ENCODE measurements around the gene ARHGAP8. TPM values are rescaled to one million over a fixed set of nuclear protein-coding genes. Genes with fewer than 3 reads are reported as not detected.

The ARHGAP8 gene
- total and polyA plus RNA-seq, 10 of the 15 experiments (the other 5 are each of a cell fraction or from before 2014, with no cell fraction given) = 0.33 TPM; not detected in 9

GRCh38 chr22:44847892-44848291 lies 95.5 kb downstream of the ARHGAP8 start:
- DNase-seq (ENCODE audit: low read depth, low spot score) = no peak
- no peak overlapping the region for H3K4me3 ChIP-seq
- H3K27me3 ChIP-seq (replicated peaks in 1 of 2; ENCODE audit: control insufficient read depth in 2 of 2, insufficient read depth in 2 of 2, low read length in 1 of 2) = no peaks in the 10 kb centered on the region
- SMC1A ChIA-PET (ENCODE audit: uncharacterized antibody, unreplicated experiment) = no interaction called here
- TF ChIP-seq ASH2L (IDR thresholded peaks at IDR 0.05; ENCODE audit: borderline replicate concordance, low read depth) (no peak), CBX5 (IDR thresholded peaks at IDR 0.05; ENCODE audit: low read depth) (no peak), IRF3 (IDR thresholded peaks at IDR 0.05) (no peak), TCF7 (IDR thresholded peaks at IDR 0.05; ENCODE audit: borderline replicate concordance) (no peak), USF1 (IDR thresholded peaks at IDR 0.05; ENCODE audit: borderline replicate concordance, extremely low read length, insufficient read depth, low read depth, low read length) (no peak), ATF2 (IDR thresholded peaks at IDR 0.05; ENCODE audit: low read length) (no peak), NRF1 (conservative IDR thresholded peaks at IDR 0.05; ENCODE audit: low read depth, low read length) (no peak)
- H3K9me3 ChIP-seq (replicated peaks; ENCODE audit: control insufficient read depth, insufficient read depth, low read length) = no peaks in the 10 kb centered on the region; the same call in 2 of the 3 replicates
- H3K9ac ChIP-seq (ENCODE audit: control insufficient read depth, insufficient read depth, low read length) = no peak overlapping the region
- H4K20me1 ChIP-seq (ENCODE audit: control insufficient read depth, insufficient read depth) = no peaks in the 10 kb centered on the region
- ATAC-seq = no peak
- H2AFZ ChIP-seq (ENCODE audit: control insufficient read depth, low read depth, low read length) = no peak overlapping the region
- H3K4me2 ChIP-seq (ENCODE audit: control insufficient read depth, insufficient read depth) = no peak overlapping the region
- no peaks in the 10 kb centered on the region for H3K79me2 ChIP-seq (ENCODE audit: control insufficient read depth, insufficient read depth, low read length)
- CTCF ChIA-PET = interaction anchor here (0.6 kb wide), 1 partner anchor 135 kb away, joined by 3 read pairs; no protein-coding TSS in a partner anchor
- POLR2A ChIA-PET = no interaction called here
- WGBS (ENCODE audit: insufficient coverage, insufficient replicate concordance, low lambda C conversion rate, missing lambda C conversion rate) = 81% methylated on average over 17 of the region's 18 CpGs
- H3K27ac ChIP-seq (ENCODE audit: control insufficient read depth, insufficient read depth) = no peak overlapping the region
- no peak for FAIRE-seq
- in situ Hi-C loops (cut with MboI) = no loop called here
- no TSS peak for BruUV-seq (replicated peaks)
- no peaks in the 10 kb centered on the region for H3K36me3 ChIP-seq (ENCODE audit: control insufficient read depth in 2 of 2, insufficient read depth in 2 of 2, low read length in 1 of 2)
- RAD21 ChIA-PET (ENCODE audit: unreplicated experiment) = no interaction called here
- intact Hi-C loops (cut with micrococcal nuclease; ENCODE audit: unreplicated experiment) = no loop called here
- no peaks in the 10 kb centered on the region for H3K4me1 ChIP-seq (ENCODE audit: control insufficient read depth, insufficient read depth, low read length)

Data from GM12878 (cell line).